Urothelium cell line (cell line): ENCODE data around the gene PIK3R5.
"Not testable (repeated sequence)": the region's sequence is repeated elsewhere in the genome, so short reads cannot be mapped to it uniquely, and the experiment has no call there.

ENCODE experiments used
- DNase-seq: peaks from one replicate; pipeline ENCODE4 v3.0.0; 2011; ENCODE audit warnings: low spot score, mixed read lengths
- FAIRE-seq: peaks from 2 replicates; lab custom pipeline; 2011; peaks lifted over from hg19 to GRCh38; lab: Jason Lieb, UNC

Gene PIK3R5

DNA sequence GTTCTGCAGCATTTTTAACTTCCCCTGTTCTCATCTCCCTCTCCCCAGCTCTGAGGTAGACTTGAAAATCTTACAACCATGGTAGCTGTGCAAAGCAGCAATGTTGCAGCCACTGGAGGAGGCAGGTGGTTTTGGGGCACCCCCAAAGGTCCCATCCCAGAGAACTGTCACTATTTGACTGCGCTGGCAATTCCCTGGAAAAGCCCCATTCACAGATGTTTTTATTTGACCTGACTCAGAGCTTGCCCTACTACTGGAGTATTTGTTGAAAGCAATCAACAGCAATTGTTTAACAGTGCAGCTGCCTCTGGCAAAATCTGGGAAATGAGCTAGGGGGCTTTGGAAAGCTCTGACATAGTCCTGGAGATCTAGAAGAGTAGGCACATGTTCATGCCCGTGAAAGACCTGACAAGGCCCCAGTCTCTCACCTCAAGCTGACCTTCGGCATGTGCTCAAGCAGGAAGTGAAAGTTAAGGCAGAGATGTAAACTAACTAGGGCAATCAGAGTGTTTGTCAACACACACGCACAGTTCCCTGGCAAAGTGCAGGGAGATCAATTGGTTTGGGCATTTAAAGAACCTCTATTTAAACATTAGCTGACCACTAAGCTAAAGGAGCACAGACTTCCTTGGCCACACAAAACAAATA, 19.7 kb upstream of the PIK3R5 start:
- DNase-seq, result no peak
- FAIRE-seq, result no peak

DNA sequence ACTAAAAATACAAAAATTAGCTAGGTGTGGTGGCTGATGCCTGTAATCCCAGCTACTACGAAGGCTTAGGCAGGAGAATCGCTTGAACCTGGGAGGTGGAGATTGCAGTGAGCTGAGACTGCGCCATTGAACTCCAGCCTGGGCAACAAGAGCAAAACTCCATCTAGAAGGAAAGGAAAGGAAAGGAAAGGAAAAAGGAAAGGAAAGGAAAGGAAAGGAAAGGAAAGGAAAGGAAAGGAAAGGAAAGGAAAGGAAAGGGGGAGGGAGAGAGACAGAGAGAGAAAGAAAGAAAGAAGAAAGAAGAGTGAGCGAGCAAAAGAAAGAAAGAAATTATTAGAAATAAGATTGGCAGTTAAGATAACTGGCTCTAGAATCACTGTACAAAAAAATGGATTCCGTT, 18.7 kb upstream of the PIK3R5 start:
- not testable (repeated sequence) for FAIRE-seq, DNase-seq

- DNase-seq, result no peak
- FAIRE-seq, result no peak
Observed at GRCh38 chr17:8981443-8981842, 15.9 kb upstream of the PIK3R5 start.

DNA sequence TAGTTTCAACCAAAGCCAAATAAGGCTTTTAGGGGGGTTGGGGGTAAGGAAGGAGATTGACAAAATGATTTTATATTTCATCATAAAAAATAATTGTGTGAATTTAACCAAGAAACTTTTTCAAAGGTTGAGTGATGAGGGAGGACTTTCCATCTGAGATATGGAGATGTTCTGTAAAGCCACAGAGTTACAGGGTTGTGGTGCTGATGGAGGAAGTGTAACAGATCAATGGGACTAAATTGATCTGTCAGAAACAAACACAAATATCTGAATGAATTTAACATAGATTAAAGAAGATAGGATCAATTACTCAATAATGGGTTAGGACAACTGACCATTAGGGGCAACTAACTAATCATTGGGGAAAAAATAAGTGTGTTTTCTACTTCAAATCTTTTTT, 14.2 kb upstream of the PIK3R5 start:
- DNase-seq, result no peak
- FAIRE-seq, result no peak

DNA sequence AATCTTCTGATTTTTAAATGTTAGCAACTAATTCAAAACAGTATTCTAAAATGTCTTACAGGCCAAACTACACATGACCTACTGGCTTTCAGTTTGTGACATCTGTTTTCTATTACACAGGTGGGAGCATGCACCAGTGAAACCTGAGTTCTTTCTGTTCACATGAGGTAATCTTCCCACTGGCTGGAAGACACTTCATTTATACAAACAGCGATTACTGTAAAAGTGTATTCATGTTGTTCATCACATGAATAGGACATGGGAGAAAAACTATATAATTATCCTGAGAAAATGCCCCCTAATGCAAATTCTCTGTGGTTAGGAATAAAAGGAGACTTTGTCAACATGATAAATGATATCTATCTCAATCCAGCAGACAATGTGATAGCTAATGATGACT, 11.1 kb upstream of the PIK3R5 start:
- FAIRE-seq (no peak), DNase-seq (no peak)

GRCh38 chr17:8975091-8975725, 9.7 kb upstream of the PIK3R5 start:
- no peak for FAIRE-seq

GRCh38 chr17:8969901-8970300, 4.4 kb upstream of the PIK3R5 start:
- no peak for FAIRE-seq
- DNase-seq, result no peak

More at GRCh38 chr17:8975091-8975725, 9.7 kb upstream of the PIK3R5 start:
- DNase-seq, result no peak

DNA sequence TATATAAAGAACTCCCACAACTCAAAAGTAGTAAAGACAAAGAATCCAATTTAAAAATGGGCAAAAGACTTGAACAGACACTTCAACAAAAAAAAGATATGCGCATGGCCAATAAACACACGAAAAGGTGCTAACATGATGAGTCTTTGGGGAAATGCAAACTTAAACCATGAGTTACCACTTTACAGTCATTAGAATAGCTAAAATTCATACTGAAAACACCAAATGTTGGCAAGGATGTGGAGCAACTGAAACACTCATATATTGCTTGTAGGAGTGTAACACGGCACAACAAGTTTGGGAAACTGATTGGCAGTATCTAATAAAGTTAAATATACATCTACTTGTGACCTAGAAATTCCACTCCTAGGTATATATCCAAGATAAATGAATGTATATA, 3.0 kb upstream of the PIK3R5 start:
- no peak for FAIRE-seq
- DNase-seq, result no peak

GRCh38 chr17:8967861-8968260, 2.4 kb upstream of the PIK3R5 start:
- FAIRE-seq, result no peak
- DNase-seq, result no peak

DNA sequence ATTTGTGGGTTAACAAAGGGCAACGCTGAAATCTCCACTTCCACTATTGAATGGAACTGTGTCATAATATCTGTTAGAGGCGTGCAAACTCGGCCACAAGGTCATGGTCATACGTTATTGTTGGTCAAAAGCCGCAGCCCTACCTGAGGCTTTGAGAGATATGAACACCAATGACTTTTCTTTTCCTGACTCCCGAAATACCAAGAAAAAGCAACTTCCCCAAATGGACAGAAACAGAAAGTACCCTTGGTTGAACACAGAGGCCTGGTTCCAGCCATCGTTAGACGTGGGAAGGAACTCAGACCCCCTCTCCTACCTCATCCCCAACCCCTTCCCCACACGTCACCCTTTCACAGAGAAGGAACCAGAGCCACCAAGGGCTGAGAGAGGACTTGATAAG, 1.4 kb upstream of the PIK3R5 start:
- FAIRE-seq (no peak), DNase-seq (no peak)

DNA sequence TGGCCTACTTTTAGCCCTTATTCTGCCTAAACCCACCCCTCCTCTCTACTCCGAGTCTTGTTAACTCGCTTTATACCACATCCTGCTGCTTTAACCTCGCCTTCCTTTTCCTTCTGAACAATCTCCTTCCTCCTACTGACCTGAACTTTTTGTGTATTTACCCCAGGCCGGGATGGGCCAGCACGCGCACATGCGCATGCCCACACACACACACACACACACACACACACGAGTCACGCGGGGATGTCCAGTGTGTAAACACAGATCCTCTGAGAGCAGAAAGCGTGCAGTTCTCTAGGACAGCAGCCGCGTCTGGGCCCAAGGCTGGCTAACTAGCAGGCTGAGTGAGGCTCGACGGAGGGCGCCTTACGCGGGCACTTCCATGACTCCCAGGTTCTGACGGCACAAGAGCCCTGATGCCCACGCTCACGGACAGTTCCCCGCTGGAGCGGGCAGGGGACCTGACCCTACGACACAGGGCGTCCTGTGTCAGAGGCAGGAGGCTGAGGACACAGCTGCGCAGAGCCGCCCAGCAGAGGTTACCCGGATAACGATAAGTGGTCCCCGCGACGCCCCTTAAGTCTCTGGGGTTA, 610 bp downstream of the PIK3R5 start:
- no peak for FAIRE-seq
- no peak for DNase-seq

DNA sequence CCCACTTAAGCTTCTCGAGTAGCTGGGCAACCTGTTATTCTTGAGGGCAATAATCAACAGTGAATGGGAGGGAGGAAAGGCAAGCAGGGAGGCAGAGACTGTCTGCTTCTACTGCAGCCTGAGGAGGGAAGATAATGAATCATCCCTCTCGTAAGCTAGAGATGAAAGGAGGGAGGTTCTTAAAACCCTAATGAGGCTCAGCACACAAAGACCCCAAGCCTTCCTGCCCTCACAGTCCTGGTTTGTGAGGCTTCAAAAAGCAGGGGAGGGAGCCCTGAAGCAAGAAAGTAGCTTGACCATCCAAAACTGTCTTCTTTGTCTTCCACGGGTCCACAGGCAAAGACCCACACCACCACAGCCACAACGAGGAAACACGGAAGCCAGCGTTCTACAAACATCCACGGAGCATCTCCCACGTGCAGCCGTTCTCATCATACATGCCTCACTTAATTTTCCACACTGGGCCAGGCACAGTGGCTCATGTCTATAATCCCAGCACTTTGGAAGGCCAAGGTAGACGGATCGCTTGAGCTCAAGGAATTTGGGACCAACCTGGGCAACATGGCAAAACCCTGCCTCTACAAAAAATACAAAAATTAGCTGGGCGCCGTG, 1.8 kb downstream of the PIK3R5 start:
- FAIRE-seq (no peak), DNase-seq (no peak)

GRCh38 chr17:8963014-8963413, 2.5 kb downstream of the PIK3R5 start:
- FAIRE-seq, result no peak
- DNase-seq, result no peak

DNA sequence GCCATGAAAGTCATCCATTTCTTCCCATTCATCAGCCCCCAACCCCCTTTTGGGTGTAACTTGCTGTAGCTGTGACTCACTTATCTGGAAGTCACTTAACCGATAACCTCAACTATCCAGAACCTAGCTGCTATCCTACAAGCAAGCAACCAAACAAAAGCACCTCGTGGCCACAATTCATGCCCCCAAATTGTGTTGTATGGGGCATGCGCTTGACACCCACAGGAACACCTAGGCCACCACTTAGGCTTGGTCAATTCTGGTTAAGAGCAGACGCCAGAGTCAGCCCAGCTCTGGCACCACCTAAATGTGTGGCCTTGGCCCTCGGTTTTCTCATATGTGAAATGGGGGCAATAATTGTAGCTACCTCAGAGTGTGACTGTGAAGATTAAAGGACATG, 3.7 kb downstream of the PIK3R5 start:
- DNase-seq (no peak), FAIRE-seq (no peak)

DNA sequence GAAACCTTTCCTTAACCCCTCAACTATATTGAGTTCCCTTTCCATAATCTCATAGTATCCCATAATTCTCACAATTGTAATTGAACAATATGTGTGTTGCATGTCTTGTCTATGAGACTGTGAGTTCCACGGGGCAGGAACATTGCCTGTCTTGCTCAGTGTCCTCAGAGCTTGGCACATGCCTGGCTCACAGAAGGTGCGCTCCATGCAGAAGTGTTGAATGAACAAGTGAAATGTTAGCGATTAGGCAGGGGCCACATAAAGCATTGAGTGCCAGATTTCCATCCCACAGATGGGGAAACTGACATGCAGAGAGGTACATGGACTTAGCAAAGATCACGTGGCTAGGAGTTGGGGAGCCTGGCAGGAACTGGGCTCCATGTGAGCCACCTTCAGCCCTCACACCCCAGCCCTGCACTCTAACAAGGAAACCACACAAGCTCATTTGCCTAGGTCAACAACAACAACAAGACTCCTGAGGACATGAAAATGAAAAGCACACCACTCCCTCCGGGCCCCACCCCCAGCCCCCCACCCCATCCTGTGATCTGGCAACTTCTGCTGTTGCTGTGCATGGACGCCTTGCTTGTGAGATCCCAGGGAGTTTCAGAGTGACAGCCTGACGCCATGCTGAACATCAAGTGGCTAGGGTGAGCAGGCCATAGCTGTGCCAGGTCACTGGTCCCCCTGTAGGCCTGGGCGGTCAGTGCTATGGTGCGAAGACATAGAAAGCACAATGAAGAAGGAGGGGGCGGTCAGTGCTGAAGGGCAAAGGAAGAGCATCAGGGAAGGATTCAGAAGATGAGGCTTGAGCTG, 5.0 kb downstream of the PIK3R5 start:
- no peak for DNase-seq
- FAIRE-seq, result no peak

- no peak for FAIRE-seq
Observed at GRCh38 chr17:8959312-8959918, 6.1 kb downstream of the PIK3R5 start.

DNA sequence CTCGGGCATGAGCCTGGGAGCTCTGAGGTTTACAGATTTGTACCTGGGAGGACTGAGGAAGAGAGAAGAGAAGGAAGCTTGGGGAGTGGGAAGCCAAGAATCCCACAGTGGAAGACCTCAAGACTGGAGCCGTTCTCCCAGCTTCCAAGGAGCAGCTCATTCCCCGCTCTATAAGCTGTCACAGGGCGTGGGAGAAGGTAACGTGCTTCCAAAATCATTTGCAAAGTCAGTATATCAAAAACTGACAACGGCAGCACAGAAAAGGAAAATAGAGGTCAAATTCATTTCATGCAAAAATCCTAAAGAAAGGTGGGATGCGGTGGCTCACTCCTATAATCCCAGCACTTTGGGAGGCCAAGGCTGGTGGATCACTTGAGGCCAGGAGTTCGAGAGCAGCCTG, 7.8 kb downstream of the PIK3R5 start:
- no peak for FAIRE-seq
- no peak for DNase-seq

More at GRCh38 chr17:8959312-8959918, 6.1 kb downstream of the PIK3R5 start:
- DNase-seq, result no peak

DNA sequence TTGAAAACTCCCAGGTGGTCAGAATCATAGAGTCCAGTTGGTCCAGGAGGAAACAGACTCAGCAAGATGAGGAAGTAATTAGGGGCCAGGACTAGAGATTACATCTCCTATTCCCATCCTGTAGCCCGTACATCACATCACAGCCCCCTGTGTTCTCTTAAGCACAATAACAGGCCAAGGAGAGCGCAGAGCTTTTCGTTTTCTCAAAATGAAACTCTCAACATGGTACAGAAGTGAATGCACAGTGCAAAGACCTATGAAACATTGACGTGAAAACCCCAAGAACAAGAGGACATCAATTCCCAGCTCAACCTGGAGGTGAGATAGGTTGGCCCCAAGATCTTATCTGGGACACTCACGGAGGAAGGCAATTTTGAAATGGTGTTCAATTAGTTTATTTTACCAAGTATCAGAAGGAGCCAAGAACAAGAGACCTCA, 9.0 kb downstream of the PIK3R5 start:
- DNase-seq, result no peak
- FAIRE-seq, result no peak

- DNase-seq (no peak), FAIRE-seq (no peak)
Observed at GRCh38 chr17:8955021-8955959, 10.2 kb downstream of the PIK3R5 start.

- FAIRE-seq (no peak), DNase-seq (no peak)
Observed at GRCh38 chr17:8954339-8954738, 11.2 kb downstream of the PIK3R5 start.
